ENCODE results near the gene PDILT.

GRCh38 chr16:20310421-20311395 lies 93.8 kb downstream of the PDILT start:
- TF ChIP-seq USF1 (CRISPR knock-in tag; IDR thresholded peaks at IDR 0.05) (no peak), ATF3 (CRISPR knock-in tag; conservative IDR thresholded peaks at IDR 0.05) (no peak), CTCF (IDR thresholded peaks at IDR 0.05) (no peak), KAT7 (CRISPR knock-in tag; IDR thresholded peaks at IDR 0.05; ENCODE audit: borderline replicate concordance) (no peak), OVOL2 (CRISPR knock-in tag; IDR thresholded peaks at IDR 0.05; ENCODE audit: borderline replicate concordance) (no peak), TEAD1 (CRISPR knock-in tag; IDR thresholded peaks at IDR 0.05) (no peak)
